Thoracic aorta (tissue), 2 donors: Measurements from ENCODE around the gene MAFF. TPM values are rescaled to one million over a fixed set of nuclear protein-coding genes. Genes with fewer than 3 reads are reported as not detected.

Source experiments
- ATAC-seq: fragments of 150-250 bp; one replicate; pipeline ENCODE4 v1.8.0; 2017; ENCODE audit warnings: low read depth; ENCODE audit not compliant: insufficient number of reproducible peaks, low FRiP score
- DNase-seq: peaks from one replicate; pipeline ENCODE4 v3.0.0-alpha.2; 2020; ENCODE audit warnings: low spot score
- H3K27ac ChIP-seq, 2 donors: fragments of 200-600 bp; sonication (generic); 1 replicate in 1 of 2; 2 replicates in 1 of 2; pipeline ENCODE4 v1.5.1; 2016; ENCODE audit warnings: mild to moderate bottlenecking in 2 of 2, moderate library complexity in 2 of 2
- H3K27me3 ChIP-seq: fragments of 200-600 bp; sonication (generic); replicated peaks from 2 replicates; pipeline ENCODE4 v1.6.0; 2016; ENCODE audit warnings: mild to moderate bottlenecking; ENCODE audit not compliant: insufficient read depth
- H3K36me3 ChIP-seq: fragments of 200-600 bp; sonication (generic); one replicate; pipeline ENCODE4 v1.5.1; 2016
- H3K4me1 ChIP-seq, 2 donors: fragments of 200-600 bp; sonication (generic); 1 replicate in 1 of 2; 2 replicates in 1 of 2; pipeline versions ENCODE4 v1.5.1 to v1.6.0; 2016; ENCODE audit warnings: low read depth in 2 of 2, mild to moderate bottlenecking in 1 of 2; ENCODE audit not compliant: control insufficient read depth in 1 of 2
- H3K4me3 ChIP-seq: fragments of 200-600 bp; sonication (generic); 2 replicates; pipeline ENCODE4 v1.5.1; 2016; ENCODE audit warnings: mild to moderate bottlenecking
- H3K9me3 ChIP-seq: fragments of 200-600 bp; sonication (generic); 2 replicates; pipeline ENCODE4 v1.5.1; 2016
- total RNA-seq, 2 donors: library from RNA; depleted of rRNA; stranded (reverse); fragments of >200 nt; gene quantifications; one replicate each; pipeline versions ENCODE4 v1.1.0 to v1.2.3, GENCODE V29; 2016
- TF ChIP-seq, protein P1 (sequence below): fragments of 200-600 bp; sonication (generic); IDR thresholded peaks from one replicate; pipeline ENCODE4 v1.5.1; 2019; ENCODE audit warnings: antibody characterized with exemption

Gene MAFF
- total RNA-seq, 2 donors from 2014 or later = 97.6 to 111 TPM

DNA sequence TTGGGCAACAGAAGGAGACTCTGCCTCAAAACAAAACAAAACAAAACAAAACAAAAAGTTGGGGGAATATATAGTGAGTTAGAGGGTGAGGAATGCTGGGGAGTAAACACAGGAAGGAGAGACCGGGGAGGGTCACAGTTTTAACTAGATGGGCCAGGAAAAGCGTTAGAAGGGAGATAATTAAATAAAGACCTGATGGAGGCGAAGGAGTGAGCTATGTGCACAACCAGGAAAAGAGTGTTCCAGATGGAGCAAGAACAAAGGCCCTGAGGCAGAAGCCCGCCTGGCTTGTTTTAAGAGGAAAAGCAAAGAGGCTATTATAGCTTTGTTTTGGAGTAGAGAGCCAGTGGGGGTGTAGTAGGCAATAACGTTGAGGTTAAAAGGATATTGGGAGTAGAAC, 15.4 kb upstream of the MAFF start:
- Histone ChIP-seq H3K27me3 (no peaks in the 10 kb centered on the region), H3K36me3 (no peaks in the 10 kb centered on the region), H3K9me3 (no peaks in the 10 kb centered on the region), H3K4me3 (no peak overlapping the region), H3K27ac (no peak overlapping the region), H3K4me1 (no peaks in the 10 kb centered on the region)
- DNase-seq = no peak
- no peak for ATAC-seq
- TF ChIP-seq, protein P1, sequence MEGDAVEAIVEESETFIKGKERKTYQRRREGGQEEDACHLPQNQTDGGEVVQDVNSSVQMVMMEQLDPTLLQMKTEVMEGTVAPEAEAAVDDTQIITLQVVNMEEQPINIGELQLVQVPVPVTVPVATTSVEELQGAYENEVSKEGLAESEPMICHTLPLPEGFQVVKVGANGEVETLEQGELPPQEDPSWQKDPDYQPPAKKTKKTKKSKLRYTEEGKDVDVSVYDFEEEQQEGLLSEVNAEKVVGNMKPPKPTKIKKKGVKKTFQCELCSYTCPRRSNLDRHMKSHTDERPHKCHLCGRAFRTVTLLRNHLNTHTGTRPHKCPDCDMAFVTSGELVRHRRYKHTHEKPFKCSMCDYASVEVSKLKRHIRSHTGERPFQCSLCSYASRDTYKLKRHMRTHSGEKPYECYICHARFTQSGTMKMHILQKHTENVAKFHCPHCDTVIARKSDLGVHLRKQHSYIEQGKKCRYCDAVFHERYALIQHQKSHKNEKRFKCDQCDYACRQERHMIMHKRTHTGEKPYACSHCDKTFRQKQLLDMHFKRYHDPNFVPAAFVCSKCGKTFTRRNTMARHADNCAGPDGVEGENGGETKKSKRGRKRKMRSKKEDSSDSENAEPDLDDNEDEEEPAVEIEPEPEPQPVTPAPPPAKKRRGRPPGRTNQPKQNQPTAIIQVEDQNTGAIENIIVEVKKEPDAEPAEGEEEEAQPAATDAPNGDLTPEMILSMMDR = no peak

DNA sequence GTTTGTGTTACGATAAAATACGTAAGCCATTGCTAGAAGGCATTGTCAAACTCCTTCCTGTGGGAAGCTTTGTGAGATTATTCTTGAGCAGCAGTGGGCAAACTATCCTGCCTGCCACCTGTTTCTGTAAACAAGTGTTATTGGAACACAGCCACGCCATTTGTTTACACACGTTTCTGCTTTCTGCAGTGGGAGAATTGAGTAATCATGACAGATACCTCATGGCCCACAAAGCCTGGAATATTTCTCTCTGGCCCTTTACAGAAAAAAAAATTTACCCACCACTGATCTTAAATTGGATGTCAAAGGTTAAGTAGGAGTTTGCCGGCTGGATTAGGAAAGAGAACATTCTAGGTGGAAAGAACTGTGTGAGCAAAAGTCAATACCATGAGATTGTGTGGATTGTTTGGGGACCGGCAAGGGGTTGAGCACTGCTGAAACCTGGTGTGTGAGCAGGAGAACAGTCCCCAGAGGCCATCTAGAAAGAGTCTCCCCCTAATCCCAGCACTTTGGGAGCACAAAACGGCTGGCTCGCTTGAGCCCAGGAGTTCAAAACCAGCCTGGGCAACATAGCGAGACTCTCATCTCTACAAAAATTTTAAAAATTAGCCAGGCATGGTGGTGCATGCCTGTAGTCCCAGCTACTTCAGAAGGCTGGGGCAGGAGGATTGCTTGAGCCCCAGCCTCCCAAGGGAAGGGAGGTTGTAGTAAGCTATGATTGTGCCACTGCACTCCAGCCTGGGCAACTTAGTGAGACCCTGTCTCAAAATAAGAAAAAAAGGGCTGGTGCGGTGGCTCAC, 14.2 kb upstream of the MAFF start:
- no peak overlapping the region for H3K27ac ChIP-seq
- no peaks in the 10 kb centered on the region for H3K36me3 ChIP-seq
- ATAC-seq (no peak), DNase-seq (no peak)
- TF ChIP-seq, protein P1 = no peak
- no peaks in the 10 kb centered on the region for H3K27me3 ChIP-seq
- H3K4me1 ChIP-seq = no peaks in the 10 kb centered on the region
- no peak overlapping the region for H3K4me3 ChIP-seq
- H3K9me3 ChIP-seq = no peaks in the 10 kb centered on the region

DNA sequence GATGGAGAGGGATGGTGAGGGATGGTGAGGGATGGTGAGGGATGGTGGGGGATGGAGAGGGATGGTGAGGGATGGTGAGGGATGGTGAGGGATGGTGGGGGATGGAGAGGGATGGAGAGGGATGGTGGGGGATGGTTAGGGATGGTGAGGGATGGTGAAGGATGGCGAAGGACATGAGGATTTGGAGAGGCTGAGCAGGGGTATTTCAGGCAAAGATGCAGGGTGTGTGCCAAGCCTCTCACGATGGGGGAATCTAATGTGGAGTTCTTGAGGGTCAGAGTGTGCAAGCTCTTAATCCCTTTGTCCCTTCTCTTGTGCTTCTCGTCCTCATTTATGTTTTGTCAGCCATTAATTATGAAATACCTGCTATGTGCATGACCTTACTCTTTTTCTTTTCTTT, 12.7 kb upstream of the MAFF start:
- H3K27ac ChIP-seq = no peak overlapping the region
- TF ChIP-seq, protein P1 = no peak
- H3K4me1 ChIP-seq = peaks cover 0 to under 1% of the 10 kb centered on the region in 2 donors
- H3K36me3 ChIP-seq = no peaks in the 10 kb centered on the region
- no peak for DNase-seq
- H3K9me3 ChIP-seq = no peaks in the 10 kb centered on the region
- H3K27me3 ChIP-seq = no peaks in the 10 kb centered on the region
- H3K4me3 ChIP-seq = no peak overlapping the region
- ATAC-seq = no peak

DNA sequence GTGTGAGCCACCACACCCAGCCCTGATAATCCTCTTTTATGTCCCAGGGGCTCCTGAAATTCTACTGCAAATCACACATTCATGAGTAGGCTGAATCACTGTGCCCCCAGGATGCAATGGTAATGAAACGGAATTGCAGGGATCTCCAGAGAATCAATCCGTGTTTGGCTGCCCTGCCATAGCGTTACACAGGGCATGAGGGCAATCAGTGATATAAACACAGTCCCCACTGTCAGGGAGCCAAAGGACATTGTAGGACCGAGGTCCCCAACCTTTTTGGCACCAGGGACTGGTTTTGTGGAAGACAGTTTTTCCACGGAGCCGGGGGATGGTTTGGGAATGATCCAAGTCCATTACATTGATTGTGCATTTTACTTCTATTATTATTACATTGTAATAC, 11.2 kb upstream of the MAFF start:
- Histone ChIP-seq H3K27ac (no peak overlapping the region), H3K4me3 (no peak overlapping the region), H3K27me3 (no peaks in the 10 kb centered on the region), H3K36me3 (no peaks in the 10 kb centered on the region), H3K9me3 (no peaks in the 10 kb centered on the region), H3K4me1 (peaks cover 0 to 6% of the 10 kb centered on the region in 2 donors)
- ATAC-seq (no peak), DNase-seq (no peak)
- TF ChIP-seq, protein P1 = no peak

DNA sequence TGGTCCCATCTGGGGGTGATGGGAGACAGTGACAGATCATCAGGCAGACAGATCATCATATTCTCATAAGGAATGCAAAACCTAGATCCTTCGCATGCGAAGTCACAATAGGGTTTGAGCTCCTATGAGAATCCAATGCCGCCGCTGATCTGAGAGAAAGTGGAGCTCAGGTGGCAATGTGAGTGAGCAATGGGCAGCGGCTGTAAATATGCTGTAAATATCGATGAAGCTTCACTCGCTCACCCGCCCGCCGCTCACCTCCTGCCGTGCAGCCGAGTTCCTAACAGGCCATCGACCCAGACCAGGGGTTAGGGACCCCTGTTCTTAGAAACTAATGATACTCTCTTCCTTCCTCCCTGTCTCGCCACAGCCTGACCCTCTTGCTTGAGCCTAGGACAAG, 10.7 kb upstream of the MAFF start:
- Histone ChIP-seq H3K27me3 (no peaks in the 10 kb centered on the region), H3K27ac (no peak overlapping the region), H3K4me1 (peaks cover 0 to 6% of the 10 kb centered on the region in 2 donors), H3K36me3 (no peaks in the 10 kb centered on the region), H3K4me3 (no peak overlapping the region), H3K9me3 (no peaks in the 10 kb centered on the region)
- no peak for DNase-seq
- TF ChIP-seq, protein P1 = no peak
- ATAC-seq = no peak
